ENCODE results near the gene CNR1. TPM values are rescaled to one million over a fixed set of nuclear protein-coding genes. Genes with fewer than 3 reads are reported as not detected.

The CNR1 gene
- total and polyA plus RNA-seq, 2 donors (not counting 3 experiments of a cell fraction or from before 2014, with no cell fraction given): 0.06 TPM; not detected in 1

GRCh38 chr6:88211446-88211845 lies 45.3 kb upstream of the CNR1 start:
- ChIA-PET POLR2A (no interaction called here), CTCF (no interaction called here)
- TF ChIP-seq CTCF (IDR thresholded peaks at IDR 0.05; ENCODE audit: extremely low read depth in 1 of 2, insufficient read depth in 1 of 2, low read depth in 1 of 2, low read length in 2 of 2) (no peak), GATA2 (IDR thresholded peaks at IDR 0.05; ENCODE audit: insufficient read depth, insufficient read length, low read depth, low read length) (no peak), EZH2 (IDR thresholded peaks at IDR 0.05; ENCODE audit: borderline replicate concordance, low read depth, low read length, severe bottlenecking) (no peak), FOS (IDR thresholded peaks at IDR 0.05; ENCODE audit: borderline replicate concordance, insufficient read depth, low read length) (no peak), MAX (IDR thresholded peaks at IDR 0.05; ENCODE audit: insufficient read depth, insufficient read length) (no peak), JUN (IDR thresholded peaks at IDR 0.05; ENCODE audit: borderline replicate concordance, insufficient read depth, insufficient read length, low read depth) (no peak), MYC (IDR thresholded peaks at IDR 0.05; ENCODE audit: low read depth, low read length) (no peak), POLR2A (IDR thresholded peaks at IDR 0.05; ENCODE audit: low read depth, low read length) (no peak), POLR2AphosphoS5 (IDR thresholded peaks at IDR 0.05; ENCODE audit: insufficient read depth, low read depth, low read length) (no peak)
- DNase-seq (ENCODE audit: low read depth, low spot score) (no peak), FAIRE-seq (no peak)
- dilution Hi-C loops (cut with MboI; ENCODE audit: extremely low pct_ligation_motif_present, low sequenced_read_pairs): no loop called here
- Histone ChIP-seq H3K9ac (replicated peaks; ENCODE audit: extremely low read depth, insufficient read depth, low read length) (no peak overlapping the region), H3K27ac (ENCODE audit: insufficient read depth, low read depth, low read length) (no peak overlapping the region), H3K79me2 (ENCODE audit: control insufficient read depth, insufficient read depth, low read length) (no peaks in the 10 kb centered on the region), H2AFZ (ENCODE audit: low read depth, low read length) (no peak overlapping the region), H3K4me1 (ENCODE audit: control insufficient read depth, extremely low read depth, insufficient read depth, low read length) (no peaks in the 10 kb centered on the region), H3K27me3 (ENCODE audit: control insufficient read depth in 2 of 2, insufficient read depth in 2 of 2, low read length in 2 of 2) (no peaks in the 10 kb centered on the region), H3K4me3 (replicated peaks in 1 of 3; ENCODE audit: insufficient read depth in 1 of 3, low read depth in 1 of 3, low read length in 3 of 3) (no peak overlapping the region), H3K4me2 (ENCODE audit: insufficient read depth, low read length) (no peak overlapping the region), H3K9me3 (replicated peaks; ENCODE audit: control insufficient read depth, insufficient read depth, low read length) (no peaks in the 10 kb centered on the region), H3K9me1 (replicated peaks; ENCODE audit: control insufficient read depth, extremely low read depth, insufficient read depth, low read length) (no peaks in the 10 kb centered on the region), H3K36me3 (ENCODE audit: control insufficient read depth in 2 of 2, extremely low read depth in 1 of 2, insufficient read depth in 2 of 2, low read length in 2 of 2) (no peaks in the 10 kb centered on the region), H4K20me1 (replicated peaks; ENCODE audit: control insufficient read depth, extremely low read depth, insufficient read depth, low read length) (no peaks in the 10 kb centered on the region)
- intact Hi-C loops (cut with micrococcal nuclease): no loop called here
- BruUV-seq (replicated peaks): no TSS peak
